B cell (primary cell): ENCODE measurements around the gene DIS3L2.

Experiments used
- EZH2 ChIP-seq: IDR thresholded peaks from 2 replicates; pipeline ENCODE4 v1.6.1; 2012; ENCODE audit warnings: borderline replicate concordance, low read depth, mild to moderate bottlenecking, moderate library complexity, low read length; ENCODE audit not compliant: insufficient read depth, poor library complexity, severe bottlenecking
- TF ChIP-seq, protein P1 (sequence below): fragments of 200-600 bp; IDR thresholded peaks from one replicate; pipeline ENCODE4 v1.8.0; 2022; ENCODE audit warnings: antibody characterized with exemption, mild to moderate bottlenecking

DNA sequence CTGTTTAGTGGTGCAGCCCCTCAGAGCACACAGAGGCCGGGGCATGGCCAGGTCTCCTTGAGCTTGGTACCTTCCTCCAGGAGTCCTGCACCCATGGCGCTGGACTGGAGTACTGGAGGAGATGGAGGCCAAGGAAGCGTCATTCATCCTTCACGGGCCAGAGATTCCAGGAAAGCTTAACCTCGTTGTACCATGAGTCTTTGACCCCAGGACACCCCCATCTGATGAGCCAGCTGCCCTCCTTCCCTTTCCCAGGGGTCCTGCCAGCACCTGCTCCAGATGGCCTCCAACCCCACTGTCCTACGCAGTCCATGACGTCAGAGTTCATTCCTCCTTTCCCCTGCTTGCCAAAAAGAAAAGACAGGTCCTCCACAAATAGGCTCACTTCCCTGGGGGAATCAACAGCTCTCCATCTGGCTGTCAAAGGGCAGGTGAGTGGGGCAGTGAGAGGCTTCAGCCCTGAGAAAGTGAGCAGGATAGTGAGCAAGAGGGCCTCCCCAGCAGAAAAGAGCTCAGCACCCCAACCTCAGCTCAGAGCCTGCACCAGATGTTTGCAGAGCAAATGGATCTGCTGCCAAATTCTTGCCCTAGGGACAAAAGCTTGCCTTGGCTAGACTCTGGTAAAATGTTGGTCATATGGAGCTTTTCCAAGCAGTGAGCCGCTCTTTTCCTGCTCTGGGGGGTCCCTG lies 30.8 kb upstream of the DIS3L2 start:
- TF ChIP-seq, protein P1, sequence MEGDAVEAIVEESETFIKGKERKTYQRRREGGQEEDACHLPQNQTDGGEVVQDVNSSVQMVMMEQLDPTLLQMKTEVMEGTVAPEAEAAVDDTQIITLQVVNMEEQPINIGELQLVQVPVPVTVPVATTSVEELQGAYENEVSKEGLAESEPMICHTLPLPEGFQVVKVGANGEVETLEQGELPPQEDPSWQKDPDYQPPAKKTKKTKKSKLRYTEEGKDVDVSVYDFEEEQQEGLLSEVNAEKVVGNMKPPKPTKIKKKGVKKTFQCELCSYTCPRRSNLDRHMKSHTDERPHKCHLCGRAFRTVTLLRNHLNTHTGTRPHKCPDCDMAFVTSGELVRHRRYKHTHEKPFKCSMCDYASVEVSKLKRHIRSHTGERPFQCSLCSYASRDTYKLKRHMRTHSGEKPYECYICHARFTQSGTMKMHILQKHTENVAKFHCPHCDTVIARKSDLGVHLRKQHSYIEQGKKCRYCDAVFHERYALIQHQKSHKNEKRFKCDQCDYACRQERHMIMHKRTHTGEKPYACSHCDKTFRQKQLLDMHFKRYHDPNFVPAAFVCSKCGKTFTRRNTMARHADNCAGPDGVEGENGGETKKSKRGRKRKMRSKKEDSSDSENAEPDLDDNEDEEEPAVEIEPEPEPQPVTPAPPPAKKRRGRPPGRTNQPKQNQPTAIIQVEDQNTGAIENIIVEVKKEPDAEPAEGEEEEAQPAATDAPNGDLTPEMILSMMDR: no peak
- no peak for TF ChIP-seq EZH2
